GM23338 (cell line): ENCODE data around the gene RALGPS1. TPM values are rescaled to one million over a fixed set of nuclear protein-coding genes. Genes with fewer than 3 reads are reported as not detected.

Experiments
- ATAC-seq: fragments of 200-7000 bp; cut with Tn5 transposase; 3 replicates; pipeline ENCODE4 v1.9.1; 2020
- DNase-seq: peaks from one replicate; pipeline ENCODE4 v3.0.0-alpha.2; 2015; ENCODE audit warnings: low spot score
- H2AFZ ChIP-seq: fragments of 200-600 bp; sonication (generic); 2 replicates; pipeline ENCODE4 v1.8.0; 2016; ENCODE audit warnings: antibody characterized with exemption, mild to moderate bottlenecking, moderate library complexity
- H3F3A ChIP-seq: fragments of 200-600 bp; sonication (generic); replicated peaks from 2 replicates; pipeline ENCODE4 v1.8.0; 2017; ENCODE audit warnings: antibody characterized with exemption, mixed run types, low read depth
- H3K27ac ChIP-seq: fragments of 200-600 bp; sonication (generic); 2 replicates; pipeline ENCODE4 v1.6.1; 2016; ENCODE audit warnings: low read depth
- H3K27me3 ChIP-seq: fragments of 200-600 bp; sonication (generic); 2 replicates; pipeline ENCODE4 v1.8.0; 2016; ENCODE audit warnings: mild to moderate bottlenecking, mixed run types, moderate library complexity; ENCODE audit not compliant: insufficient read depth
- H3K36me3 ChIP-seq: fragments of 200-600 bp; sonication (generic); 2 replicates; pipeline ENCODE4 v1.8.0; 2016; ENCODE audit warnings: mild to moderate bottlenecking; ENCODE audit not compliant: insufficient read depth
- H3K4me1 ChIP-seq: fragments of 200-600 bp; sonication (generic); 2 replicates; pipeline ENCODE4 v1.8.0; 2016; ENCODE audit warnings: mild to moderate bottlenecking, moderate library complexity; ENCODE audit not compliant: insufficient read depth
- H3K4me2 ChIP-seq: fragments of 200-600 bp; sonication (generic); 2 replicates; pipeline ENCODE4 v1.7.1; 2017; ENCODE audit warnings: mixed run types
- H3K4me3 ChIP-seq: fragments of 200-600 bp; sonication (generic); 2 replicates; pipeline ENCODE4 v1.6.1; 2016; ENCODE audit warnings: mixed run types
- H3K79me2 ChIP-seq: fragments of 200-600 bp; sonication (generic); replicated peaks from 2 replicates; pipeline ENCODE4 v1.8.0; 2017; ENCODE audit warnings: mild to moderate bottlenecking; ENCODE audit not compliant: insufficient read depth
- H3K9me2 ChIP-seq: fragments of 200-600 bp; sonication (generic); 2 replicates; pipeline ENCODE4 v1.8.0; 2017; ENCODE audit not compliant: insufficient read depth
- H4K20me1 ChIP-seq: fragments of 200-600 bp; sonication (generic); replicated peaks from 2 replicates; pipeline ENCODE4 v1.8.0; 2017; ENCODE audit warnings: mild to moderate bottlenecking; ENCODE audit not compliant: insufficient read depth
- H3K27ac Mint-ChIP-seq: 2 replicates; pipeline ENCODE4 v1.8.0; 2020; ENCODE audit warnings: inconsistent platforms, mild to moderate bottlenecking, moderate library complexity, mixed read lengths
- H3K27me3 Mint-ChIP-seq: 3 replicates; pipeline ENCODE4 v1.8.0; 2022; ENCODE audit warnings: low read depth, mild to moderate bottlenecking, moderate library complexity, mixed read lengths, inconsistent platforms; ENCODE audit not compliant: insufficient read depth, poor library complexity
- H3K36me3 Mint-ChIP-seq: 3 replicates; pipeline ENCODE4 v1.8.0; 2021; ENCODE audit warnings: low read depth, mild to moderate bottlenecking, inconsistent platforms, moderate library complexity, mixed read lengths
- H3K4me1 Mint-ChIP-seq: 3 replicates; pipeline ENCODE4 v1.8.0; 2020; ENCODE audit warnings: mild to moderate bottlenecking, inconsistent platforms, mixed read lengths
- H3K4me3 Mint-ChIP-seq: 3 replicates; pipeline ENCODE4 v1.8.0; 2021; ENCODE audit warnings: moderate library complexity, mild to moderate bottlenecking, inconsistent platforms, mixed read lengths
- H3K9me3 Mint-ChIP-seq: 3 replicates; pipeline ENCODE4 v1.8.0; 2020; ENCODE audit warnings: moderate library complexity, mild to moderate bottlenecking, inconsistent platforms, mixed read lengths
- CREB1 ChIP-seq: fragments of 250-450 bp; sonication (Bioruptor Pico); IDR thresholded peaks from 2 replicates; pipeline ENCODE4 v1.5.0; 2020; ENCODE audit warnings: low read depth, mild to moderate bottlenecking, moderate library complexity
- CTCF ChIP-seq, 2 experiments: fragments of 200-600 bp in 1 of 2; sonication (generic) in 1 of 2; conservative IDR thresholded peaks; 2 replicates each; pipeline versions ENCODE4 v1.5.1 to v1.6.1; 2016 to 2017; ENCODE audit warnings: antibody characterized with exemption in 2 of 2, low read depth in 2 of 2, mild to moderate bottlenecking in 2 of 2, moderate library complexity in 1 of 2
- ETS1 ChIP-seq: IDR thresholded peaks from 2 replicates; pipeline ENCODE4 v1.6.1; 2016; ENCODE audit warnings: antibody characterized with exemption
- EZH2 ChIP-seq: fragments of 200-600 bp; sonication (generic); IDR thresholded peaks from one replicate; pipeline ENCODE4 v1.8.0; 2017; ENCODE audit warnings: antibody characterized with exemption, mild to moderate bottlenecking, low read depth; ENCODE audit not compliant: unreplicated experiment
- EZH2phosphoT487 ChIP-seq: fragments of 200-600 bp; sonication (generic); IDR thresholded peaks from one replicate; pipeline ENCODE4 v1.8.1; 2018; ENCODE audit warnings: antibody characterized with exemption; ENCODE audit not compliant: unreplicated experiment
- JUNB ChIP-seq: IDR thresholded peaks from one replicate; pipeline ENCODE4 v1.6.1; 2016; ENCODE audit warnings: antibody characterized with exemption; ENCODE audit not compliant: unreplicated experiment
- NANOG ChIP-seq: IDR thresholded peaks from 2 replicates; pipeline ENCODE4 v1.6.1; 2016; ENCODE audit warnings: antibody characterized with exemption, borderline replicate concordance
- POLR2AphosphoS5 ChIP-seq: IDR thresholded peaks from 2 replicates; pipeline ENCODE4 v1.6.1; 2016; ENCODE audit warnings: antibody characterized with exemption, low read depth
- REST ChIP-seq: IDR thresholded peaks from one replicate; pipeline ENCODE4 v1.6.1; 2018; ENCODE audit warnings: antibody characterized with exemption; ENCODE audit not compliant: unreplicated experiment
- STAT1 ChIP-seq: IDR thresholded peaks from one replicate; pipeline ENCODE4 v1.6.1; 2016; ENCODE audit warnings: antibody characterized with exemption; ENCODE audit not compliant: unreplicated experiment
- ZNF114 ChIP-seq: fragments of 250-450 bp; sonication (Bioruptor Pico); IDR thresholded peaks from 2 replicates; pipeline ENCODE4 v1.5.0; 2020; ENCODE audit warnings: mild to moderate bottlenecking, moderate library complexity
- ZNF331 ChIP-seq: fragments of 250-450 bp; sonication (Bioruptor Pico); IDR thresholded peaks from 2 replicates; pipeline ENCODE4 v1.5.0; 2020; ENCODE audit warnings: low read depth, mild to moderate bottlenecking, moderate library complexity
- ZNF462 ChIP-seq: fragments of 250-450 bp; sonication (Bioruptor Pico); IDR thresholded peaks from 2 replicates; pipeline ENCODE4 v1.5.0; 2020; ENCODE audit warnings: mild to moderate bottlenecking, moderate library complexity
- polyA plus RNA-seq: library from polyadenylated mRNA; unstranded; fragments of >200 nt; fragmentation: Nextera tagmentation; extraction: Ambion mirVana; gene quantifications from 2 replicates; pipeline ENCODE4 v1.2.1, GENCODE V29; 2016
- total RNA-seq: library from RNA; depleted of rRNA; stranded (reverse); fragments of >200 nt; shearing (Covaris generic); gene quantifications from 2 replicates; pipeline ENCODE4 v1.2.3, GENCODE V29; 2014

Gene RALGPS1
- total and polyA plus RNA-seq, 2 experiments from 2014 or later = 18.2 to 57.1 TPM

GRCh38 chr9:126891676-126892075, 22.9 kb upstream of the RALGPS1 start:
- Histone ChIP-seq H3K4me3 (no peak overlapping the region), H3K4me2 (no peak overlapping the region), H3K79me2 (no peaks in the 10 kb centered on the region), H3F3A (no peaks in the 10 kb centered on the region), H3K9me2 (no peaks in the 10 kb centered on the region), H3K27me3 (no peaks in the 10 kb centered on the region), H2AFZ (no peak overlapping the region), H3K27ac (no peak overlapping the region), H3K4me1 (peaks cover under 1% of the 10 kb centered on the region; the same call in 1 of the 2 replicates), H4K20me1 (no peaks in the 10 kb centered on the region), H3K36me3 (no peaks in the 10 kb centered on the region)
- Mint-ChIP-seq H3K4me1 (peaks cover 6% of the 10 kb centered on the region), H3K27ac (no peak overlapping the region), H3K9me3 (no peaks in the 10 kb centered on the region; the same call in 2 of the 3 replicates), H3K36me3 (no peaks in the 10 kb centered on the region), H3K4me3 (no peak overlapping the region), H3K27me3 (no peaks in the 10 kb centered on the region)
- no peak for ATAC-seq
- no peak for DNase-seq
- TF ChIP-seq EZH2phosphoT487 = no peak
- no peak for TF ChIP-seq CTCF (conservative IDR thresholded peaks at IDR 0.05; ENCODE audit: low read depth in 2 of 2)
- TF ChIP-seq REST = no peak
- no peak for TF ChIP-seq STAT1
- TF ChIP-seq JUNB = no peak
- no peak for TF ChIP-seq NANOG
- no peak for TF ChIP-seq POLR2AphosphoS5
- no peak for TF ChIP-seq CREB1
- no peak for TF ChIP-seq ZNF114
- TF ChIP-seq ZNF331 (CRISPR knock-in tag) = no peak
- no peak for TF ChIP-seq ZNF462 (CRISPR knock-in tag)
- TF ChIP-seq ETS1 = no peak
- no peak for TF ChIP-seq EZH2
